Measurements from ENCODE around the gene EPHB3.
A peak's percentile ranks its signal among the peaks of the same experiment; 100 is the strongest.

Gene EPHB3

DNA sequence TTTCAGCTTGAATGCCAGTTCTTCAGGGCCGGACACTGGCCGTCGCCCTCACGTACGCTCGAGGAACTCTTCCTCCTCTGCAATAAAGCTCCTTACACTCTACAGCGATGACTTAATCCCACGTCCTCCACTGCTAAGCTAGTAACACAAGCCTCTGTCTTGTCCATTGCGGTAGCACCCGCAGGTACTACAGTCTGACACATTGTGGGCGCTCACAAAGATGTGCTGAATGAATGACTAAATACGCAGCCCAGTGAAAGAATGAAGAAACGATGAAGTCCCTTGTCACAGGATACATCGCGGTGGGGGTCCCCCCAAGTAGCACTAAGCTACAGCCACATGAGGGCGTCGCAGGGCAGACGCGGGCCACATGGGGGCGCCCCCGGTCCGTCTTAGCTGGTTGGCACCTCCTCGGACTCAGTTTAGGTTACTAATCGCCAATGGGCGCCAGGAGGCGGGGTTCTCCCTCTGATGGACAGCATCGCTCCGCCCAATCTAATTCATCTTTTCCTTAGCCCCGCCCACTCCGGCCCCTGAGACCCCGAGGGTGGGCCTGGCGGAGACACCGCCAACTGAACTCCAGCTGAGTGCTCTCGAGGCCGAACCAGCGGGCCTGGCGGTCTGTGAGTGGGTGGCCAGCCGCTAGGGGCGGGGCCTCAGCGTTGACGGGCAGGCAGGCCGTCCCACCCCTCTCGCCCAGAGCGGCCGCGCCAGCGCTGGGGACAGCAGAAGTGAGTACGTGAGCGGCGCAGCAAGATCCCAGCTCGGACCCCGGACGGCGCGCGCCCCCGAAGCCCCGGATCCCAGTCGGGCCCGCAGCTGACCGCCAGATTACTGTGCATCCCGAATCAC lies at the start of gene EPHB3:
Gene EPHB3 (plus strand): TSS at position 725 of the 852 bp plus-strand sequence. CDS start 451 bp downstream, outside the sequence.
- peak; percentile 78 to 92 (median 84) for DNase-seq (ENCODE audit: low read depth in 4 of 4, low spot score in 1 of 4)

DNA sequence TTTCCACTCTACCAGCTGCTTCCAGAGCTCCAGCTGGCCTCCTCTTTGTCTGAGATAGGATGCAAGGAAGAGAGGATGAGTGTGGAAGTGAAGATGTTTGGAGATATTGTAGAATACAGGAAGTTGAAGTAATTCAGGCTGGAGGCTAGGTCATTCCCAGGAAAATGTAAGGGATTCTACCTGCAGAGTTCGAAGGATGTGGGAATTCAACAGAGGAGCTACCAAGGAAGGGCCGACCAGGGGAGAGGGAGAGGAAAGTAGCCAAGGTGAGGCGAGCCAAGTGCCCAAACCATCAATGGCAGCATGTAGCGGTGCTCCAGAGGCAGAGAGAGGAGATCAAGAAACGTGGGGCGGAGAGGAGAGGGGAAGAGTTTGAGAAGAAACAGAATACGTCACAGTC lies 49.0 kb upstream of the EPHB3 start:
- DNase-seq (ENCODE audit: low read depth in 4 of 4, low spot score in 1 of 4) = no peak

DNA sequence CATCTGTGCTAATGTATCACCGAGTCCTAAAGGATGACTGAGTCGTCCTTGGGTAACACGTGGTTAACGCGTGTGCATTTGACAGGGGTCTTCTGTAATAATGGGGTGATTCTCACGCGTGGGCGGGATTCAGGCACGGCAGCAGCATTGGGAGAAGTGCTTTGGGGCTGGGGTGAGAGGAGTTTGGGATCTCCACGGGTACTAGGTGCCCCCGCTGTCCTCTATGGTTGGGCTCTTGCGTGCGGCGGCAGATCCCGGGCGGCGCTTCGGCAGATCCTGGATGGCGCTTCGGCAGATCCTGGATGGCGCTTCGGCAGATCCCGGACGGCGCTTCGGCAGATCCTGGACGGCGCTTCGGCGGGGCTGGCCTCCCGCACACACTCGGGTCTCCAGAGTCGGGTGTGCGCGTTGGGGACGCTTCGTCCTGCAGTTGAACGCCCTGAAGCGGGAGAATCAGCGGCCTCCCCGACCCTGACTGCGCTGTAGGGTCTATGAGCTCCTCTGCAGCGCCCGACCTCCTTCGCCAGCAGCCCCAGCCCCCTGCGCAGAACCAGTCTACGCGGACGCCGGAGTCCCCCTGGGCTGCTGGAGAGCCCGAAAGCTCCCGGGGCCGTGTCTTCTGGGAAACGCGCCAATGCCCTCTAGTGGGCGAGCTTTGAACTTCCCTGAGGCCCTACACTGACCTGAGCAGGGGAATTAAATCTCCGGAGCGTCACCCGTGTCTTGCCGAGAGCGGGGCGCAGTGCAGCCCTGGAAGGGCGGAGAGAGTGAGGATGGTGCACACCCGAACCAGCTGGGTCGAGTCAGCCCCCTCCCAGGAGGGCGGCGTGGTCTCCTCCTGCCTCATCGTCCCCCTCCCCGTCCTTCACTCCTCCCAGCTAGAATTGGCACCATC lies 48.1 kb upstream of the EPHB3 start:
- peak; percentile 58 to 77 (median 76) for DNase-seq (ENCODE audit: low read depth in 4 of 4, low spot score in 1 of 4)

DNA sequence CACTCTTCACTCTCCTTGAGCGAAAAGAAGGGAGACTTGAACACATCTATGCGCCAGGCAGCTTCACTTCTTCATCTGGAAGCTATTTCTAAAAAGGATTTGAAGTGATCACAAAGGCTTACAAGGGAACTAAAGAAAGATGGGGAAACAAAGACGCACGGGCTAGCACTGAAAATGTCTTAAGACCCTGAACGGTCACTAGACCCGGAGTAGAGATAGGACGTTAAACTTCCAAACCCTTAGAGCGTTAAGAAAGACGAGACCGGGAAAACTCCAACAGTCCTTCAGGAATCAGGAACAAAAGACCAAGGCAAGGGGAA lies 47.5 kb upstream of the EPHB3 start:
- no peak for DNase-seq (ENCODE audit: low read depth in 4 of 4, low spot score in 1 of 4)

DNA sequence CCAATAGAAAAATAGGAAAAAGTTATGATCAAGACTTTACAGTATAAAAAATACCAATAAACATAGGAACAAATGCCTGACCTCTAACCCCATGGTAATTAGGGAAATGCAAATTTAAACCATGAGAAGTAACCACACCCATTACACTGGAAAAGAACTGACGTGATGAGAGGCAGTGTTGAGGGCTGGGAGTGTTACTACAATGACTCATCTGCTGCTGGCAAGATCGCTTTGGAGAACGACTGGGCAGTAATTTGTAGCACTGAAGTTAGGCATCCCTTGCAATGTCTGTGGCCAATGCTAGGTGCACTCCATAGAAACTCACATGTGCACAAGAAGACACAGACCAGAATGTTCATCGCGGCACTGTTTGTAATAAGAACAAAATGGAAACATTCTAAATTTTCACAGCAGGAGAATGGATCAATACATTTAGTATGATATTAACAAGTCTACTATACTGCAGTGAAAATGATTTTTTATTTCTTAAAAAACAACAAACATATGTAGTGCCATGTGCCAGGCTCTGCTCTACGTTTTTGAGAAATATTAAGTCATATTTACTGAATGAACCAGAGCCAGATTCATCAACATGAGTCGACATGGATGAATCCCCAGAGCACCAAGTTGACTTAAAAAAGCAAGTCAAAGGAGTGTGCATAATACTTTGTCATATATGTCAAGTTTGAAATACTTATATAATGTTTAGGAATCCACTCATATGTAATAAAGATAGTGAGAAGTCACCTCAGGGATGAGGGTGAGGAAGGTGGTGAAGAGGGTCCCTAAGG lies 37.6 kb upstream of the EPHB3 start:
- DNase-seq (ENCODE audit: low read depth in 4 of 4, low spot score in 1 of 4) = no peak

DNA sequence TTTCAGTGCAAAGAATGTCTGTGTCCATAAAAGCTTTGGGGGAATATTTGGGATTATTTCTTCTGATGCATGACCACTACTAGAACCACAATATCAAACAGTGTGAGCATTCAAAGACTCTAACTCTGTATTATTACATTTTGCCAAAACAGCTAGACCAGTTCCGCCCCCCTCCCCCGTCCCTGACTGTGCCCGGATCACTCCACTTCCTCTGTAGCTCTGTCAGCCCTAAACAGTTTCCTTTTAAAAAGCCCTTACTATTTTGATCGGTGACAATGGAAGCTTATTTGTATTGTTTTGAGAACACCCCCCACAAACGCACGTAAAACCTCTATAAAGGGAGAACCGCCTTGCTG lies 36.6 kb upstream of the EPHB3 start:
- DNase-seq (ENCODE audit: low read depth in 4 of 4, low spot score in 1 of 4) = peak in 1 of 4 experiments; percentile 13

DNA sequence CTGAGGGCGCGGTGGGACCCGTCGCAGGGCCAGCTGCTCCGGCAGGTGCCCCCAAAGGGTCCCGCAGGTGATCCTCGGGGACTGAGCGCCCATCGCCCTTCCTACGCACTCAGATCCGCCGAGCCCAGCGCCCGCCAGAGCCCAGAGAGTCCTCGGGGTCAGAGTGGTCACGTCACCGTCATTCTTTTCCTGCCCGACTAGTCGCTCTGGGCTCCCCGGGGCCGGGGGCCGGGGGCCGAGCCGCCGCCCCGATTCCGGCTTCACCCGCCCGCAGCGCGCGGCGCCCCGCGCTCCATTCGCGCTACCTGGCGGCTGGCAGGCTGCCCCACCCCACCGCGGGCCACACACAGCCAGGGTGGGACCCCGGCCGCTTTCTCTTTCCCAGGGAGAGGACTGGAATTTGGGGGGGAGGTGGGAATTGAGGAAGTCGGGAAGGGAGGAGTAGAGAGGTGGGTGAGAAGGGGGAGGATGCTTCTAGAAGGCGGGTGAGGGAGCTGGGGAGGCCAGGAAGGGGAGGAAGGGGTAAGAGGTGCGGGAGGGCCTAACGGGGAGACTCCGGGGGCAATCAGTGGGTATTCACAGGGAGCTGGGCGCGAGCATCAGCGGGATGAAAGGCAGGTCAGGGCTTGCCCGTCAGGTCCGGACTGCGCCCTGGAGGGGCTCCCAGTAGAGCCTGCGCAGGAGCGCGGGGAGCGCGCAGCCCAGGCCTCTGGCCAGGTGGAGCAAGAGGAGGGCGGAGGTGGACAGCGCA lies 36.1 kb upstream of the EPHB3 start:
- no peak for DNase-seq (ENCODE audit: low read depth in 4 of 4, low spot score in 1 of 4)

DNA sequence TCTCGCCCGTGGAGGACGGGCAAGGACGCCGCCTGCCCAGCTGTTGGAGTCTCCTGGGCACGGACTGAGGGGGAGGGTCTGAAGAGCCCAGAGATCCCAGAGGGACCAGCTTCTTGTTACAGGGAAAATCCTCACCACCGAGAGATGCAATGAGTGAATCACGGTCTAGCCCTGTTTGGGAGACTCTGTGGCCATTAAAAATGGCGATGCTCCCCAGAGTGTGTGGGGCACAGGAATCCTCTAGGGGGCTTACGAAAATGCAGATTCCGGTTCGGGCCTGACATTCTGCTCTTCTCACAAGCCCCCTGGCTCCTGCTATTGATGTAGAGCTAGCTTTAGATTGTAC lies 35.5 kb upstream of the EPHB3 start:
- no peak for DNase-seq (ENCODE audit: low read depth in 4 of 4, low spot score in 1 of 4)

DNA sequence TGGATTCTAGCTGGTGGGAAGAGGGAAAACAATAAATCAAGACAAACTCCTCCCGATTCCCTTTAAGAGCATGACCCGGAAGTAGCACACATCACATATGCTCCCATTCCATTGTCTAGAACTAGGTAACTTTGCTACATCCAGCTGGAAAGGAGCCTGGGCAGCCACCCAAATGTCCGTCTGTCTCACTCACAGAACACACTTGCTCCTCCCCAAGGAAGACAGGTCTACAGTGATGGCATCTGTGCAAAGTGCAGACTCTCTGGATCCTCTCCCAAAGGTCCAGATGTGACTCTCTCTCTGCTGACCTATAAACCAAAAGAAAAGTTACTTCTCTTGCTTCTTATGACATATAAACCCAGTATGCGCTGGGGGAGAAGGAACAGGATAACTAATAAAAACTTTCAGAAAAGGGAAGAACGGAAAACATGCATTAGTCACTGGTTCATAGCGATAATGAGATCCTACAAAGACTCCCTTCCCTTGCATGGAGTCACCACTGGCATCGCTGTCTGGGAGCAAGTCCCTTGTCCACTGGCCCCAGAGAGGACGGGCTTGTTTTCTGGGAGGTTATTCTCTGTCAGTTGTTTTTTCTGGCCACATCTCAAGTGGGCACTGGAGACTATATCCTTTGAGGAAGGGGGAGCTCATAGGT lies 29.8 kb upstream of the EPHB3 start:
- DNase-seq (ENCODE audit: low read depth in 4 of 4, low spot score in 1 of 4) = no peak

DNA sequence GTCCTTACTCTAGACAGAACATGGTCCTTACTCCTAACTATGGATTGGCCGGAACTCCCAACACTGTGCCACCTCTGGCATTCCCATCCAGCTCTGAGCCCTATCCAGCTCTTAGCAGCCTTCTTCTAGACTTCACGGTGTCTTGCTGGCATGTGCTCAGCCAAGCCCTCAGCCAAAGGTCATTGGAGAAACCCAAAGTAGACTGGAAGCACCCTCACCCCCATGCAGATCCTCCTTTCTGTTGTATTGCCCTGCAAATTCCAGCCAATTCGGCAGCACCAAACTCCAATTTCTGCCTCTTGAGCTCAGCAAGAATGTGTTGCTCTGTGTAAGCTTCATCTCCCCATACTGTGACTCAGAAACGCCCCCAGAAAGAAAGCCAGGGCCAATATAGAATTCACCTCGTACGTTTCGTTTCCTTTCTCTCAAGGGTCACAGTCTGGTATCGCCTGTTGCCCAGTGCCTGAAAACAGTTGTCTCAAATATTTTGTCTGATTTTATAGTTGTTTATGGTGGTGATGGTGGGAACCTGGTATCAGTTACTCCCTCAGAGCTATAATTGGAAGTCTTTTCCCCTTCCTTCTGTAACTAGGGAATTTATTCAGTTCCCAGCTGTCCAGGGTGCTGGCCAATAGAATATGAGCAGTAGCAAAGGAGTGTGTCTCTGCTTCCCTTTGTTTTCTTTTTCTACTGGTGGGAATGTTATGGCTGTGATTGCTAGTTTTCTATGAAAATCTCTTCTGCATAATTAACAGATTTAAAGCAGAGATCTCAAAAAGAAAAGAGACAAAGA lies 28.4 kb upstream of the EPHB3 start:
- no peak for DNase-seq (ENCODE audit: low read depth in 4 of 4, low spot score in 1 of 4)

DNA sequence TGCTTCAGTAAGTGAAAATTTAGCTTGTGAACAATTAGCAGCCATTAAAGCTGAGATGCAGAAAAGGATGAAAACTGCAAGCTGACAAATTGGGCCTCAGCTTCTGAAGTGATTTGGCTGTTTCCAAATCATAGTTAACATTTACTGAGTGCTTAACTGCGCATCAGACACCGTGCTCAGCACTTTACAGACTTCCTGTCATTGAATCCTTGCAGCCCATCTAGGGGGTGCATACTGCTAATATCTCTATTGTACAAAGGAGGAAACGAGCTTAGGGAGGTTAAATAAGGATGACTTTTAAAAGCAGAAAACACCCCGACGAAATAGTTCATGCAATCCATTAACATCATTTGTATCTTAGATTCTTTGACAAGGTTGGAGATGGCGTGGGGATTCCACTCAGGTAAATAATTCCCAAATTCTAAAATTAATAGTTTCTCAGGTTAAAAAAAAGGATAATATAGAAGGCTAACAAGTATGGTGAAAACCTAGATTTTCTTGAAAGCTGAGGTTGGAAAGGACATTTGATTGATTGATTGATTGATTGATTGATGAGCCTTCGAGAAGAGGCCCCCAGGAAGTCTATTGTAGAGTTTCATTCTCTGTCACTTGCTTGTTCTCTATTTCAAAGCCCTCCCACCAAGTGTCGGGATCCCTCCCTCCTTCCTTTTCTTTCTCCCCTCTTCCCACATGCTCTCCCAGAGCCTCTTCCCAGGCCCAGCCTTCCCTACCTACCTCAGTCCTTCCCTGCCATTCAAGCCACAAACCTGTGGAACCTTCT lies 23.5 kb upstream of the EPHB3 start:
- no peak for DNase-seq (ENCODE audit: low read depth in 4 of 4, low spot score in 1 of 4)

DNA sequence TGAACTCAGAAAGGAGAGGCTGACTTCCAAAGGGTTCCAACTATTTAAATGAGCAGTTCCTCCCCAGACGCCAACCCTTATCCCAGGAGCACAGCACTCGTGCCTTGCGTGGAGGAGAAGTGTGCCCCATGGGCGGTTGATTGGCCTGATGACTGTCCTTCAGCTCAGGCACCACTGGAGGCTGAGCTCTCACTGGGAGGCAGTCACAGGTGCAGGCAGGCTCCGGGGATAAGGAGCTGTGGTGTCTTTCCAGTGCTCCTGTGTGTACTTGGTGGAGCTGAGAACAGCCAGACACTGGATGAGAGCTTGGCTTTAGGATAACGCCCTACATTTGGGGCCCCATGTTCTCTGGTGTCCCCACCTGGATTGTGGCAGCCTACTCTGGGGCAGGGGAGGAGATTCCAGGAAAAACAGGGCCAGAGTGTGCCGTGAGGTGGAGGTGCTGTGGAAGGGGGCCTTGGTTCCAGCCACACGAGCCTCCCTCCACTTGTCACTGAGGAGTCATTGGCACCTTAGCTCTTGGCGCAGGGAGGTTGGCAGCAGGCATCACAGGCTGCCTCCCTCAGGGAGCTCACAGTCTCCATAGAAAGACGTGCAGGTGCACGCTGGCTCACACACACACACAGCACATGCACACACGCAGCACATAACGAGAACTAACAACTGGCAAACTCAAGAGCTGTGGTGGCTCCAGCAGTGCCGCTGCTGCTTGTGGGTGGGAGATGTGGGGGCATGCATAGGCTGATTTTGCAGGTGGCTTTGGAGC lies 22.7 kb upstream of the EPHB3 start:
- DNase-seq (ENCODE audit: low read depth in 4 of 4, low spot score in 1 of 4) = no peak

DNA sequence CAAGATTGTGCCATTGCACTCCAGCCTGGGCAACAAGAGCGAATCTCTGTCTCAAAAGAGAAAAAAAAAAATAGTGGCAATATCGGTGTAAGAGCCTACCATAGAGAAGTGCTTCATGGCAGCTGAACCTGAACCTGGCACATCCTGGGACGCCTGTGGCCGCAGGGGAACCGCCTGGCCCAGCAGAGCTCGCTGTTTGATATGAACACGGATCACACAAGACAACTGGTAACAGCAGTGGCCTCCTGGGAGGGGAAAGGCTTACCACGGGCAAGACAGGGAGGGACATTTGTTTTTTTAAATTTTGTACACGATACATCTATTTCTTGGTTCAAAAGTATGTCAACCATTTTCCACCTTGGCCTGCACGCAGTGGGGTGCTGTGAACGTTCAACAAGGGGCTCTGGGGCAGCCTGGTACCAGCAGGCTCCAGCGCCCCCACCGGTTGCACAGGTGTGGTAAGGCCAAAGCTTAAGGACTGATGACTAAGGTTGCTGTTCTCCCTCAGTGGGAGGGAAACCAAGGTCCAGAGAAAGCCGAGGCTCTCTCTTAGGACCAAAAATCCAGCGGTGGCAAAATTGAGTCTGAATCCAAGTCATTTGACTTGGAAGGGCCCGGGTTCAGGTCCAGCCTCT lies 21.7 kb upstream of the EPHB3 start:
- DNase-seq (ENCODE audit: low read depth in 4 of 4, low spot score in 1 of 4) = no peak

DNA sequence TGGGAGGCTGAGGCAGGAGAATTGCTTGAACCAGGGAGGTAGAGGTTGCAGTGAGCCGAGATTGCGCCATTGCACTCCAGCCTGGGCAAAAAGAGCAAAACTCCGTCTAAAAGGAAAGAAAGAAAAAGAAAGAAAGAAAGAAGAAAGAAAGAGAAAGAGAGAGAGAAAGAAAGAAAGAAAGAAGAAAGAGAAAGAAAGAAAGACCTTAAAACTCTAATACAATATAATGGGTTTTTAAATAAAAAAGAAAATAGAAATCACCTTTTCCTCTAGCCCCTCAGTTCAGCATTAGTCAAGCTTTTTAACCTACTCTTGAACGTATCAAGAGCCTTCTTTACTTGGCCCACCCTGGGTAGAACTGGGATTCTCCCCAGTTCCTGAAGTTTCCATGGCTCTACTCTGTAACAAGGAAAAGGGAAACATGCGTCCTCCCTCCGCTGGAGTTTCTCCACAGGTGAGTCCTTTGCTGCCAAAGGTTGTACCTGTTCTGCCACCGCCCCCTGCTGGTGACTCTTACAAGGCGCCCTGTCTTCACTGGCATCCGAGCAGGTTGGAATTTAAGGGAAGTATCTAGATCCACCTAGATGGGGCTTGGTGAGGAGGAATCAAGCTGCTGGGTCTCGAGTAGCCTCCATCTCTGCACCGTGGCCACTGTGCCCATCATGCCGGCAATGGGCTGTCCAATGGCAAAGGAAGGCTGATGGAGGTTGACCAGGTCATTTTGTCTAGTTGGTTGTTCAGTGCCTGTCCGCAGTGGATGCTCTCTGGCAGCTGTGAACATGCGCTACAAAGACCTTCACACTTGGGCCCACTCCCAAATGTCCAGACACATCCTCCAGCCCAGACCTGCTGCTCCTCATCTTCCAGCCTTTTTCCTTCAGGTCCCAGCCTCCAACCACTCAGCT lies 20.6 kb upstream of the EPHB3 start:
- peak; percentile 52 to 71 (median 58) for DNase-seq (ENCODE audit: low read depth in 4 of 4, low spot score in 1 of 4)

DNA sequence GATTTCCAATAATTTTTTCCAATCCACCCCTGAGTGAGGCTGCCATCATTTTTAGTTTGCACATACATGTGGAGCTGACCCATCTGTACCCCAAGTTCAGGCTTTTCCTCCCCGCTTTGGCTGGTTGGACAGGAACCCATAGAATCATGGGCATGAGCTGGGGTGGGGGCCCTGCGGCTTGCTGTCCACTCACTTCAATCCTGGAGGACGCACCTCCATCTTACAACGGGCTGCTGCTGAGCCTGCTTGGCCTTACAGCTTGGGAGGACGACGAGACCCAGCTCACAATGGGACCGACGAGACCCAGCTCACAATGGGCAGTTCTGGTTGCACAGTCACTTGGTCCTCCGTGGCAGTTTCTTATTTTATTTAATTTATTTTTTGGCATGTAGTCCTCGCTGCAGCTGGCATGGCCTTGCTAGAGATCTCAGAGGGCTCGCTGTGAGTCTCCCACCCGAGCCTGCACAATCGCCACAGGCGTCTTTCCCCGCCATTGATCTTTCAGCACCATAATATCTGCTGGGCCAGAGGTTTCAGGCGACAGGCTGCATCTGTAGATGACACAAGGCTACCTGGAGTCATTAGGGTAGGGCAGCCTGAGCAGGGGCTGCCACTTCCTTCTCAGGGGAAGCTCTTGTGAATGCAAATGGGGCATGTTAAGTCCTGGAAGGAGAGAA lies 19.6 kb upstream of the EPHB3 start:
- DNase-seq (ENCODE audit: low read depth in 4 of 4, low spot score in 1 of 4) = no peak

DNA sequence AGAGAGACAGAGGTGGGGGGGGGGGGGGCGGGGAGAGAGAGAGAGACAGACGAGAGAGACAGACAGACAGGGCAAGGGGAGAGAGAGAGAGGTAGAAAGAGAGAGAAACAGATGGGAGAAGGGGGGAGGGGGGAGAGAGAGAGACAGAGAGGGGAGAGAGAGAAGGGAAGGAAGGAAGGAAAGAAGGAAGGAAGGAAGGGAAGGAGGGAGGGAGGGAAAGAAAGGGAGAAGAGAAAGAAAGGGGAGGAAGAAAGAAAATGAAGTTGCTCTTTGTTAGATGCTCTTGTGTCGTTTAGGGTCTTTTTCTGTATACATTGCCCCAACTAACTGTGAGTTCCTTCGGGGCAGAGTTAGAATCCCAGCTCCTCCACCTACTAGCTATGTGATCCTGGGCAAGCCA lies 19.0 kb upstream of the EPHB3 start:
- DNase-seq (ENCODE audit: low read depth in 4 of 4, low spot score in 1 of 4) = no peak

Measured in stimulated activated CD4-positive, alpha-beta T cell treated with anti-CD3 and anti-CD28 coated beads, Interleukin-1b, Interleukin-23, amount 100 ng/mL, for 24 hours (primary cell).